Measurements from ENCODE around the gene LANCL2.
"Not testable (repeated sequence)": the region's sequence is repeated elsewhere in the genome, so short reads cannot be mapped to it uniquely, and the experiment has no call there.

LANCL2 gene

DNA sequence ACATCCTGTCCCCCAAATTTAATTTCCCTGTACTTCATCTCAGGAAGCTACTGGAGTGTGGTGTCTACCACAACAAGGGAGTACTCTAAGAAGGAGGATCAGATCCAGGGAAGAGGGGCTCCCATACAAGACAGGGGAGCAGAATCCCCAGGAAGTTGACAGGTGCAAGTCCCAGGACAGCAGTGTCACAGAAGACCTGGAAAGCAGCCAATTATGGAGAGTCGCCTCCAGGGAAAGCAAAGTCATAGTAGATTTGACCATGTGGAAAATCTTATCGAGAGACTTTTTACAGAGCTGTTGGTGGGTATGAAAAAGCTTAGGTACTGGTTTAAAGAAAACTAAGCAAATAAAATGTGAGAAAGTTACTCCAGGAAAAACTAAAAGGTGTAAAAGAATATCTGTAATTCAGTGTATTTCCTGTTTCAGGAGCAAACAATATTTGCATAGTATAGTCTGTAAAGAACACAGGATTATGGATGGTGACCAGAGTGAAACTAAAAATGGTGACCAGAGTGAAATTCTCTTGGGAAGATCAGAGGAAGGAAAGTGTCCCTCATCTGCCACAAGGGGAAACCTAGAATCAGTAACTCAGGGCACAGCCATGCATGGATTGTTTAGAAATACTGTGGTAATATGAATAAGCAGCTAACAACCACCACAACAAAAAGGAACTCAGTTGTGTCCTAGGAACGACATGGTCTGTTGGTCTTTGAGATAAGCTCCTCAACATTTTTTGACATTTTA, 44.5 kb downstream of the LANCL2 start:
- no peak for DNase-seq

- DNase-seq, result no peak
Measured at GRCh38 chr7:55410667-55411239, 45.6 kb downstream of the LANCL2 start.

DNA sequence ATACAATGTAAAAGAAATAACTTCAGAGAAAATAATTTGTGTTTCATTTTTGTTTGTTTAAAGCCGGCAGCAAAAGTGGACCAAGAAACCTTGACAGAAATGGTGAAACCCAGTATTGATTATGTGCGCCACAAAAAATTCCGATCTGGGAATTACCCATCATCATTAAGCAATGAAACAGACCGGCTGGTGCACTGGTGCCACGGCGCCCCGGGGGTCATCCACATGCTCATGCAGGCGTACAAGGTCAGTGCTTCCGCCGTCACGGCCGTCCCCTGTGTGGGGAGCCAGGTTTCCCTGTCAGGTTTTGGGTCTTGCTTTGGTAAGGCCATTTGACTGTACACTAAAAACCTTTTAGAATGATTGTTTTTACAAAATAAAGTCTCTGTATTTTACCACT, 46.7 kb downstream of the LANCL2 start:
- DNase-seq, result no peak

GRCh38 chr7:55413442-55413841, 48.3 kb downstream of the LANCL2 start:
- DNase-seq, result no peak

- DNase-seq, result peak; percentile 84 to 85
Measured at GRCh38 chr7:55415173-55415778, 50.1 kb downstream of the LANCL2 start.

DNA sequence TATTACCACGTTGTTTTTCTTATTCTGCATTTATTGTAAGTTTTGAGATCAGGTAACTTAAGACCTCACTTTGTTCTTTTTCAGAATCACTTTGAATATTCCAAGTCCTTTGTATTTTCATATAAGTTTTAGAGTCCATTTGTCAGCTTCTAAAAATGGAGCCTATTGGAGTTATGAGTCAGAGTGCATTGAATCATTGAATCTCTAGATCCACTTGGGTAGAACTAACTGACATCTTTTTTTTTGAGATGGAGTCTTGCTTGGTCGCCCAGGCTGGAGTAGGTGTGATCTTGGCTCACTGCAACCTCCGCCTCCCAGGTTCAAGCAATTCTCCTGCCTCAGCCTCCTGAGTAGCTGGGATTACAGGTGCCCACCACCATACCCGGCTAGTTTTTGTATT, 52.3 kb downstream of the LANCL2 start:
- DNase-seq, result not testable (repeated sequence)

- DNase-seq, result no peak
Measured at GRCh38 chr7:55420530-55420929, 55.4 kb downstream of the LANCL2 start.

DNA sequence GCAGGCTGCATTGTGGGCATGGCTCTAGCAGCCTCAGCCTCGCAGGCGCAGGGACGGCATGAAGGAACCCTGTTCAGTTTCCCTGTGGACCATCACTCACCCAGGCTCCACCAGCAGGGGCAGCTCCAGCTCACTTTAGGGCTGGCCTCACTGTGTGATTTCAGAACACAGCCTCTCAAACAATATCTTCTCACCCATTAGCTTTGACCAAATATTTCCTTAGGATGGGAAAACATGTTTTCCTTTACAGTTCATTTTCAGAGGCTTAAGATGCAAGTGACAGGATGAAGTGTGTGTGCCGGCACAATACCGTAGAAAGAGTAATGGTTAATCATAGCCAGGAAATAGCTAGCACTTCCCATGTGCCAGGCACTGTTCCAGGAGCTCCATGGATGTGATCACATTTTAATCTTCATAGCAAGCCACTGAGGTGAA, 58.2 kb downstream of the LANCL2 start:
- no peak for DNase-seq

GRCh38 chr7:55423891-55424290, 58.8 kb downstream of the LANCL2 start:
- no peak for DNase-seq

GRCh38 chr7:55425141-55425752, 60.1 kb downstream of the LANCL2 start:
- DNase-seq, result no peak

DNA sequence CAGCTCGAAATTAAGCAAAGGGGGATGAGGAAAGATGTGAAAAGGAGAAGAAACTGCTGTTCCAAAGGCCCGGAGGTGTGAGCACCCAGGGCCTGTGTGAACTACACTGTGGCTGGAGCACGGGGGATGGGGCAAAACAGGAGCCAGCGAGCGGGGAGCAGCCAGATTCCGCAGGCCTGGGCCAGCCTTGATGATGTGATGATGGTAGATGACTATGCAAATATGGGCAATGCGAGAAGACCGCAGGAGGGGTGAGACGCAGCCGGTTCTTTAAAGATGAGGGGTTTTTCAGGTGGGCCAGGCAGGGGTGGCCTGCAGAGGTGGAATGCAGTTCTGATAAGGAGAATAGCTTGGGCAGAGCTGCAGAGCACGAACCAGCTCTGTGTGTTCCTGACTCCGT, 61.5 kb downstream of the LANCL2 start:
- DNase-seq, result no peak

DNA sequence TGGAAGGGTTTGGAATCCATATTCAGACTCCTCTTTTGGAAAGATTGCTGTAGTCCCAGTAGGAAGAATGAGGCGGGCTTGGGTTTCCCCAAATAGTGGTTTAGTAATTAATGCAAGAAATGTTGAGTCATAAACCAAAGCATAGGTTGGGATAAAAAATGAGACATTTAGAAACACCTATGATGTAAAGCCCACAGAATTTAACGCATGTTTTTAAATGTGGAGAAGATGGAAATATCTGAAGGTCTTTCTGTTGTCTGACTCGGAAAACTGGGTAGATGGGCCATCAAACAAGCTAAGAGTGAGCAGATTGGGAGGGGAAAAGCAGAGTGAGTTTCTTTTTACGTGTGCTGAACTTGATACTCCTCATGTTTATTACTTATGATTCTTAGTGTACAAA, 62.2 kb downstream of the LANCL2 start:
- DNase-seq, result no peak

- DNase-seq, result no peak
Measured at GRCh38 chr7:55427800-55428199, 62.7 kb downstream of the LANCL2 start.

GRCh38 chr7:55429835-55430499, 64.8 kb downstream of the LANCL2 start:
- no peak for DNase-seq

- no peak for DNase-seq
Measured at GRCh38 chr7:55431898-55432297, 66.8 kb downstream of the LANCL2 start.

DNA sequence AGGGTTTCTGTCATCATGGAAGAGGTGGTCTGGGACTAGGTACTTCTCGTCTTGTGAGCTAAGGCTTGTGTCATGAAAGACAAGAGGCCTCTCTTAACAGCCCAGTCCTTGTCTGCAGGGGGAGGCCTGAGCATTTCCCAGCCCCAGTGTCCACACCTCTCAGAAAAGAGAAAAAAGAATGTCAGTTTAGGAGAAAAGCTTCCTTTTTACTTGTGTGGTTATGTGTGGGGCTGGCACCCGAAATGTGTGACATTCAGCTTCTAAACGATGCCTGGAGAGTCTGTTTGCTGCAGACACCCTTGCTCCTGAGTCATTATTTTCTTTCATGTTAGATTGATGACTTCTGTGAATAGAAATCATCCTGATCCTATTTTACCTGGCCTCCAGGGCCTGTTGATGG, 67.4 kb downstream of the LANCL2 start:
- no peak for DNase-seq

DNA sequence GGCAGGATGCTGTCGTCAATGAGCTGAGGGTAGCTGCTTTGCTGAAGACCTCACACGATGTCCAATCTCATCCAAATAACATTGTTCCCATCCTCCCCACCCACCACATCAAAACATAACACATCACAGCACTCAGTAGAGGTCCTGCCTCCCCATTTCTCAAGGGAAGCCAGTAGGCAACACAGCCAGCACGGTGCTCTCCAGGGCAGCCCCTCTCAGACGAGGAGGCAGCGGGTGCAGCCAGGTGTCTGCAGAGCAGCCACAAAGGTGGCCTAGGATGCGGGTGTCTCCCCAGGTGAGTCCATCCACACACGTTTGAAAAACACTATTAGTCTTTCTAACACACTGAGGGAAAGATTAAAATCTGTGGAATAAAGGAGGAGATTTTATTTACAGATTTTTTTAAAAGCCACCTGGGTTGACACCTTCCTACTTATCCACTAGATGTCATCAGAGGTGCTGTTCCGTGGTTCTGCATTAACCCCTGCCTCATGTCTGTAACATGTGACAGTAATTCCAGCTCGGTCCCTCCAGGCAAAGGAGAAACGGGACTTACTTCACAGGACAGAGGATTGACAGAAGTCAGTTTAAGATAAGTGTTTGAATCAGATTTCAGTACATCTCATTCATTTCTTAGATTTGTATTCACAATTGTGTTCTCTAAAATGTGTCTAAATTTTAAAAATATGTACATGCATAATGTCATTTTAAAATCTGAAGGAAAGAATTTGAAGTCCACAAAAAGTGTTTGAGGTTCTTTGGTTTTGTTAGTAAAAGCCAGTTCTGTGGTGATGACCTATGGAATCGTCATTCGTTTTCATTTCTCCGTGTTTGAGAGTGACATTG, 68.0 kb downstream of the LANCL2 start:
- no peak for DNase-seq

DNA sequence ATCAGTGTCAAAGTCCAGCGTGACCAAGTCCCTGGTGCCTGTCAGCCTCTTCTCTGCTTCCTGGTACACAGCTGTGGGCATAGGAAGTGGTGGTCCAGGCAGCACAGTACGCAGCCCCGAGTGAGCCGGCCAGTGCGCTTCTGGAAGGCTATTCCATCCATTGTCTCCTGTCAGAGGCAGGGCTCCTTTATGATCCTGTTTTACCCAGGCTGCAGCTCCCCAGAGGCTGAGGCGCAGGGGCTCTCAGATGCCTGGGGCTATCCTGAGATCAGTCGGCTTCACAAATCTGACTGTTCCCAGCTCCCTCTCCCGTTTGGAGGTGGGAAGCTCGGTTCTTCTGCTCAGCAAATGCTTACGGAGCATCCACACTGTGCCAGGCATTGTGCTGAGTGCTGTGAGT, 70.3 kb downstream of the LANCL2 start:
- DNase-seq, result no peak

- no peak for DNase-seq
Measured at GRCh38 chr7:55436457-55436856, 71.3 kb downstream of the LANCL2 start.

- no peak for DNase-seq
Measured at GRCh38 chr7:55437375-55437774, 72.2 kb downstream of the LANCL2 start.

GRCh38 chr7:55438085-55438756, 73.1 kb downstream of the LANCL2 start:
- no peak for DNase-seq
